Gastroesophageal sphincter (tissue), 4 donors: ENCODE measurements around the gene GFRAL. TPM values are rescaled to one million over a fixed set of nuclear protein-coding genes. Genes with fewer than 3 reads are reported as not detected.
A peak's percentile ranks its signal among the peaks of the same experiment; 100 is the strongest.

Experiments
- ATAC-seq: fragments of 150-250 bp; one replicate; pipeline ENCODE4 v1.9.1; 2016; ENCODE audit warnings: mild to moderate bottlenecking, moderate library complexity
- H3K27ac ChIP-seq, 4 donors: fragments of 200-600 bp; sonication (generic) in 3 of 4; 1 replicate in 3 of 4; 2 replicates in 1 of 4; pipeline ENCODE4 v1.5.1; 2016 to 2019
- H3K27me3 ChIP-seq: fragments of 200-600 bp; sonication (generic); one replicate; pipeline ENCODE4 v1.5.1; 2019
- H3K36me3 ChIP-seq, 2 donors: fragments of 200-600 bp; sonication (generic); one replicate each; pipeline ENCODE4 v1.5.1; 2019; ENCODE audit warnings: control low read depth in 1 of 2
- H3K4me1 ChIP-seq, 3 donors: fragments of 200-600 bp; sonication (generic); 1 replicate in 2 of 3; 2 replicates in 1 of 3; pipeline ENCODE4 v1.5.1; 2016 to 2019; ENCODE audit warnings: control low read depth in 2 of 3
- H3K4me3 ChIP-seq, 2 donors: fragments of 200-600 bp; sonication (generic); one replicate each; pipeline ENCODE4 v1.5.1; 2019; ENCODE audit warnings: mild to moderate bottlenecking in 1 of 2, moderate library complexity in 1 of 2
- H3K9me3 ChIP-seq, 3 donors: fragments of 200-600 bp; sonication (generic); one replicate each; pipeline ENCODE4 v1.5.1; 2017 to 2019; ENCODE audit warnings: control low read depth in 2 of 3
- CTCF ChIP-seq, 4 experiments: fragments of 200-600 bp in 2 of 4; fragments of 450-650 bp in 2 of 4; sonication (generic) in 1 of 4; IDR thresholded peaks; one replicate each; pipeline ENCODE4 v1.5.1; 2017 to 2019; ENCODE audit warnings: antibody characterized with exemption in 4 of 4, mild to moderate bottlenecking in 2 of 4, moderate library complexity in 2 of 4
- EP300 ChIP-seq: sonication (generic); formaldehyde crosslinking; IDR thresholded peaks from one replicate; pipeline ENCODE4 v1.6.1; 2017; ENCODE audit warnings: antibody characterized with exemption, mild to moderate bottlenecking
- POLR2A ChIP-seq, 2 donors: fragments of 450-650 bp; IDR thresholded peaks; one replicate each; pipeline ENCODE4 v1.6.1; 2017; ENCODE audit warnings: antibody characterized with exemption in 2 of 2, mild to moderate bottlenecking in 2 of 2, moderate library complexity in 1 of 2
- POLR2AphosphoS5 ChIP-seq: sonication (generic); formaldehyde crosslinking; IDR thresholded peaks from one replicate; pipeline ENCODE4 v1.6.1; 2017; ENCODE audit warnings: antibody characterized with exemption
- WGBS, 2 donors: methylation state at CpG; one replicate each; pipeline ENCODE4 v1.1.5; 2018; ENCODE audit warnings: low coverage in 1 of 2; 5-methylcytosine and 5-hydroxymethylcytosine counted together
- total RNA-seq, 4 donors: library from RNA; depleted of rRNA; stranded (reverse); fragments of >200 nt; gene quantifications; one replicate each; pipeline ENCODE4 v1.1.0, GENCODE V29; 2016

The GFRAL gene
- total RNA-seq, 4 donors from 2014 or later: not detected

DNA sequence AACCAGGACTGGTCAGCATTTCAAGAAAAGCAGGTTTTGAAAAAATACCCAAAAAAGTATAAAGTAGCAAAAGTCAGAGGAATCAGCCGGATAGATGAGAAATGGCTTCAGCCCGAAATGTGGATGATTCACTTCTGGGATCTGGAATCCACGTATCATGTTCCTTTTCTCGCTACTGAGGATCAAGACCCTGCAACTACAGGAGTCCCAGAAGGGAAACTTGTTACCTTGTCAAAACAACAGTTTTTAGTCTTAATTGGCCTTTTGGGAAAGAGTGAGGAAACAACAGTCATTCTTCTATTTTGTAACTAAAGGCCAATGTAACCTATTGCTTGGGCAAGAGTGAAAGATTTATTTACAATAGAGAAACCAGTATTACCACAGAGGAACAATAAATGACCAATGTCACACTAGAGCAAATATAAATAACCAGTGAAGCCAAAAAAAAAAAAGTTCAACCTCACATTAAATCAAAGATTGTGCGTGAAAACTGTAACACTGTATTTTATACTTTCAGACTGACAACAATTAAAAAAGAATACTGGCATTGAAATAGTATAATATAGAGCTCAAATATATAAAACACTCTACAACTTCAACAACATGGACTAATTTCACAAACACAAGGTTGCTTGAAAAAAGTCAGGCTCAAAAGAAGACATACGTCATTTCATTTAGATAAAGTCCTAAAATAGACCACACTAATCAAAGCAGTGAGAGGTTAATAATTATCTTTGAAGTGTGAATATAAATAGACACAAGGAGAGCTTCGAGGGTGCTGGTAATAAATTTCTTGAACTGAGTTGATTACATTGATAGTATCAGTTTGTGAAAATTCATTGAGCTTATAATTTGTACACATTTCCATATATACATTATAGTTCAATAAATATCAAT, 116.2 kb downstream of the GFRAL start:
- ATAC-seq: no peak
- no peaks in the 10 kb centered on the region for H3K27me3 ChIP-seq
- H3K4me1 ChIP-seq: peaks cover 0 to 4% (median 0%) of the 10 kb centered on the region in 3 donors
- no peak overlapping the region for H3K4me3 ChIP-seq
- H3K27ac ChIP-seq: no peak overlapping the region
- no peaks in the 10 kb centered on the region for H3K9me3 ChIP-seq
- TF ChIP-seq POLR2AphosphoS5: no peak
- no peak for TF ChIP-seq EP300
- no peak for TF ChIP-seq POLR2A (IDR thresholded peaks at IDR 0.05)
- TF ChIP-seq CTCF (IDR thresholded peaks at IDR 0.05): no peak
- H3K36me3 ChIP-seq: no peaks in the 10 kb centered on the region
- 74 to 77% methylated on average over 7 of the region's 7 CpGs for WGBS, 2 donors

- Histone ChIP-seq H3K36me3 (no peaks in the 10 kb centered on the region), H3K4me3 (no peak overlapping the region), H3K4me1 (peaks cover 0 to 4% (median 0%) of the 10 kb centered on the region in 3 donors), H3K9me3 (no peaks in the 10 kb centered on the region), H3K27me3 (no peaks in the 10 kb centered on the region), H3K27ac (no peak overlapping the region)
- WGBS, 2 donors: 0 to 4% methylated on average over 1 of the region's 1 CpG
- TF ChIP-seq POLR2A (IDR thresholded peaks at IDR 0.05) (no peak), CTCF (IDR thresholded peaks at IDR 0.05) (peak; percentile 6 to 53 (median 51))
- no peak for ATAC-seq
These were observed 118.5 kb downstream of the GFRAL start for GRCh38 chr6:55445648-55446204.

DNA sequence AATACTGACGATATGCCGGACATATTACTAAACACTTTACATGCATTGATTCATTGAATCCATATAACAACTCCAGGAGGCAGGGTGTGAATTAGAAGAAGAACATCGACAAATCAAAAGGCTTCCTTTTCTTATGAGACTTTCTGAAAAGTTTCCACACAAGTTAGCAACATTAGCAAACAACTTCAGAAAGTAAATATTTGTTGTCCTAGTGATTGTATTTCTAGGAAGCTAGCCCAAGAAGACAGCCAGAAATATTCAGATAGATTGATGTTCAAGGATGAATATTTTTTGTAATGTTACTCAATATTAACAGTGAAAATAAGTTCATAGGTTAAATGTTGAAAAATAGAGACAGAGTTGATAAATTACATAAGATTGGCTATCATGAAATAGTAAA, 120.6 kb downstream of the GFRAL start:
- Histone ChIP-seq H3K9me3 (no peaks in the 10 kb centered on the region), H3K27ac (no peak overlapping the region), H3K36me3 (no peaks in the 10 kb centered on the region), H3K4me3 (no peak overlapping the region), H3K4me1 (peaks cover 0 to 4% (median 0%) of the 10 kb centered on the region in 3 donors), H3K27me3 (no peaks in the 10 kb centered on the region)
- 77 to 93% methylated on average over 1 to 3 of the region's 3 CpGs for WGBS, 2 donors
- ATAC-seq: no peak
- no peak for TF ChIP-seq EP300
- no peak for TF ChIP-seq POLR2A (IDR thresholded peaks at IDR 0.05)
- TF ChIP-seq POLR2AphosphoS5: no peak
- TF ChIP-seq CTCF (IDR thresholded peaks at IDR 0.05): no peak

DNA sequence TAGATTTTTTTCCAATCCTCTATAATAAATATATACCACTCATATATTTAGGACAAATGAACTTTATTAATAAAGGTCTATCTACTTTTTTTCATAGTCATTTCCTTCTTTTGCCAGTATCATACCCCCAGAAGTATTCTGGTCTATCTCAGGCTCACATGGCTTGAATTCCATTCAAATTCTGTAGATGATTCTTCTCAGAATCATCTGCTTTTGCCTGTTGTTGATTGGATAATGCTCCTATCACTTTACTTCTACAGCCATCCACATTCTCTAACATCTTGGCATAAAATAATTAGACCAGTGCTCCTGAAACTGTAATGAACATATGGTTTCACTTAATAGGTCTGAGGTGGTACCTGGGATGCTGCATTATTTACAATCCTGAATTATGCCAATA, 121.2 kb downstream of the GFRAL start:
- H3K36me3 ChIP-seq: no peaks in the 10 kb centered on the region
- ATAC-seq: no peak
- H3K27ac ChIP-seq: no peak overlapping the region
- H3K4me3 ChIP-seq: no peak overlapping the region
- H3K27me3 ChIP-seq: no peaks in the 10 kb centered on the region
- H3K4me1 ChIP-seq: peaks cover 0 to 4% (median 0%) of the 10 kb centered on the region in 3 donors
- no peak for TF ChIP-seq POLR2AphosphoS5
- TF ChIP-seq EP300: no peak
- TF ChIP-seq CTCF (IDR thresholded peaks at IDR 0.05): no peak
- TF ChIP-seq POLR2A (IDR thresholded peaks at IDR 0.05): no peak
- H3K9me3 ChIP-seq: no peaks in the 10 kb centered on the region

DNA sequence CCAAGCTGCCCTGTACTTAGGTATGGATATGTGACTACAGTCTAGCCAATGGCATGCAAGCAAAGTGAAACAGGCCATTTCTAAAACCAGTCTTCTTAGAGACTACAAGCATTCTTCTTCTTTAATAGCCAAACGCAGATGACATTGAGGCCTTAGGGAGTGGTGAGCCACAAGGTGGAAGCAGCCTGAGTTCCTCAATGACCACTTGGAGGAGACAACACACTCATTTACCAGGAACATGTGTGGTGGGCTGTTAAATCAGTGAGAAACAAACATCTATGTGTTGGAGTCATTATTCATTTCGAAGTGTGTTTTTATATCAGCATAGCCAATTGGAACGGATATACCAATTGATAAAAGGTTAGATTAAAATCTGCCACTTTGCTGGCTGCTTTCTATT, 122.0 kb downstream of the GFRAL start:
- TF ChIP-seq CTCF (IDR thresholded peaks at IDR 0.05) (peak in 1 of 4 experiments; percentile 21), POLR2AphosphoS5 (no peak)

More for the DNA sequence above, 122.0 kb downstream of the GFRAL start:
- 63 to 80% methylated on average over 3 of the region's 3 CpGs for WGBS, 2 donors
- Histone ChIP-seq H3K9me3 (no peaks in the 10 kb centered on the region), H3K36me3 (no peaks in the 10 kb centered on the region), H3K4me1 (peaks cover 0 to 4% (median 0%) of the 10 kb centered on the region in 3 donors), H3K27me3 (no peaks in the 10 kb centered on the region), H3K4me3 (no peak overlapping the region), H3K27ac (no peak overlapping the region)
- ATAC-seq: no peak
